CD4-positive, alpha-beta T cell treated with Interleukin-1 beta for 1 hour (primary cell): ENCODE data around the gene TCFL5.

Experiments
- DNase-seq, 2 donors: peaks; one replicate each; pipeline ENCODE4 v3.0.0-alpha.2; 2020 to 2022

TCFL5 gene

DNA sequence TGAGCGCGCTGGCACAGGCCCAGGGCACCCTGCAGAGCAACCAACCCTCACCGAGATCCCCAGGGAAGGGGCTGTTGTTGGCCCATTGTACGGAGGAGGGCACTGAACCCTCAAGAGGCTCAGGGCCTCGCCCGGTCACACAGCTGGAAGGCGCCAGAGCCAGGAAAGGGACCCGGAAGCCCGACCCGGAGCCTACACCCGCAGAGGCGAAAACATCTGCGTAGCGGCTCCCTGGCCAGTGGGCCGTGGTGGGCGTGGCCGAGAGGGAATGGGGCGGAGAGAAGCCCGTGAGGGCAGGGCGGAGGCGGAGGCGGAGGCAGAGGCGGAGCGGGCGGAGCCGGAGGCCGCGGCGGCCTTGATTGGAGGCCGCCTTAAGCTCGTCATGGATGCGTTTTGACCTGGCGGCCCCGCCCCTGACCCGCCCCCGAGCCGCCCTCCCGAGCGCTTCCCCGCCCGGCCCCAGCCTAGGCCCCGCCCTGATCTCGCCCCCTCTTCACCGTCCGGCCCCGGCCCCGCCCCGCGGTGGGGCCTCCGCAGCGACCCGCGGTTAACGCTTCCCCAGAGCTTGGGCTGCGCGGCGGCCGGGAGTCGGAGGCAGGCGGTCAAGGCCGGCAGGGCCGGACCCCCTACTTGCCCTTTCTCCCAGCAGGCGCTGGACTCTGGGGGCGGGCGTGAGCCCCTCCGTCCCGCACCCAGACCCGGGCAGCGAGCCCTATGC is 67.5 kb downstream of the TCFL5 start:
- peak; percentile 95 to 96 for DNase-seq

DNA sequence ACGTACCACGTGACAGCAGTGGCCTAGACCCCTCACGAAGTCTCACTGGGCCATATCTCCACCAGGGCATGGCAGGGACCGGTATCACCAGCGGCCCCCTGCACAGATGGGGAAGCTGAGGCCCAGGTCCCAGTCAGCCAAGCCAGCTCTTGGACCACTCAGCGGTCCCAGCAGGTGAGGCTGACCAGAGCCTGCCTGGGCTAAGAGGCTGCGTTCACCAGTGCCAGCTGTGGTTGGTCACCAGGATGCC is 67.9 kb downstream of the TCFL5 start:
- DNase-seq = no peak

DNA sequence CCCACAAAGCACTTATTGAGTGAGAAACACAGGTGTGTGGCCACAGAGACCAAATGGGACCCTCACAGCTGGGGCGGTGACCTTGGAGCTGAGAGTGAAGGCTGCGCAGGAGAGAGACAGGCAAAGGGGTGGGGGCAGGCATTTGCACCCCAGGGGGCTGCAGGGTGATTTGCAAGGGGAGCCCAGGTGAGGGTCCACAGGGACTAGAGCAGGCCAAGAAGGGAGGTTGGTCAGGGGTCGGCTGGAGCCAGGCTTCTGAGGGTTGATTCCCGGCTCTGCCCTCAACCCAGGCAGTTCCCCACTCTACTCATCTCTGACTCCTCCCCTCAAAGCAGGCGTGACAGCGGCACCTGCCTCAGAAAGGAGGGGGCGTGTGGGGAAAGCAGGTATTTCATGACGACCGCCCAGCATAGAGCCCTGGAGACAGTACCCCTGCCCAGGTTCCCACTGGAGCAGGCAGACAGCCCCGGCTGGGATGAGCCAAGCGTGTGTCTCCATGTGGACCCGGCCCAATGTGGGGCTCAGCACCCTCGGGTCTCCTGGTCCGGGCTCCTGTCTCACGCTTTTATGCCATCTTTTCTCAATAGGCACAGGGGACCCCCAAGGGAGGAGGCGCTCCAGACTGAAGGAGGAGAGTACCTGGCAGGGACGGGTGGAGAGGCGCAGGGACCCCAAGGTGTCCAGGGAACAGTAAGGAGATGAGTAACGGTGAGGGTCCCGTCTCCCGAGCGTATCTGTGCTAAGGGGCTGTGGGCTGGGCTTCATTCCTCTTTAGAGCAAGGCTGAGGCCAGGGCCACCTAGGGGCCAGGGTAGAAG is 68.5 kb downstream of the TCFL5 start:
- DNase-seq = no peak

DNA sequence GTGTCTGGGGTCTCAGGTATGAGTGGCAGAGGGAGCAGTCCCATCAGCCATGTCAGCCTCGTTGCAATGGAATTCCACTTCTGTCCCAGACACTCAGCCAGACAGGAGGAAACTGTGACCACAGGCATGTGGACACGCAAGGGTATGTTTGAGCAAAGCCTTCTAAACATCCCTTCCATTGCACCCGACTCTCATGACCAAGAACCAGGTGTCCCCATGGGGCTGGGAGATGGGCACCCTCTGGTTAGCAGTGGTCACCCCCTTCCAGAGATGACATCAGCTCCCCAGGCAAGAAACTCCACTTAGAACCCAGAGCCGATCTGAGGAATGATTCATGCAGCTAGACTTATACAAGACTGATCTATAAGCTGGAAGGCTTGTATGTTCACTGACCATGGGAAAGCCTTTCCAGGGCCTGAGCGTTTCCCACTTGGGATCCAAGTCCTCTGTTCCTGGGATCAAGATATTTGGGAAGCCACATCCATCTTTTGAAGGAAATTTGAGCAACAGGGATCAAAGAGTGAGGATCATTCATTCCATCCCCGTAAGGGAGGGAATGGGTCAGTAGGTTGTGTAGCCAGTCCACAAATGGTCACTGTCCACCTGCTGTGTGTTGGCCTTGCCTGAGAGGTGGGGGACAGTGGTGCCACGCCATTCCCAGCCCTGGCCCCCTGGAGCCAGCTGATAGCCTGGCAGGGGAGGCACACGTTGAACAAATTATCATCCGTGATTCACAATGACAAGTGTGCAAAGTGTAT is 69.3 kb downstream of the TCFL5 start:
- no peak for DNase-seq

DNA sequence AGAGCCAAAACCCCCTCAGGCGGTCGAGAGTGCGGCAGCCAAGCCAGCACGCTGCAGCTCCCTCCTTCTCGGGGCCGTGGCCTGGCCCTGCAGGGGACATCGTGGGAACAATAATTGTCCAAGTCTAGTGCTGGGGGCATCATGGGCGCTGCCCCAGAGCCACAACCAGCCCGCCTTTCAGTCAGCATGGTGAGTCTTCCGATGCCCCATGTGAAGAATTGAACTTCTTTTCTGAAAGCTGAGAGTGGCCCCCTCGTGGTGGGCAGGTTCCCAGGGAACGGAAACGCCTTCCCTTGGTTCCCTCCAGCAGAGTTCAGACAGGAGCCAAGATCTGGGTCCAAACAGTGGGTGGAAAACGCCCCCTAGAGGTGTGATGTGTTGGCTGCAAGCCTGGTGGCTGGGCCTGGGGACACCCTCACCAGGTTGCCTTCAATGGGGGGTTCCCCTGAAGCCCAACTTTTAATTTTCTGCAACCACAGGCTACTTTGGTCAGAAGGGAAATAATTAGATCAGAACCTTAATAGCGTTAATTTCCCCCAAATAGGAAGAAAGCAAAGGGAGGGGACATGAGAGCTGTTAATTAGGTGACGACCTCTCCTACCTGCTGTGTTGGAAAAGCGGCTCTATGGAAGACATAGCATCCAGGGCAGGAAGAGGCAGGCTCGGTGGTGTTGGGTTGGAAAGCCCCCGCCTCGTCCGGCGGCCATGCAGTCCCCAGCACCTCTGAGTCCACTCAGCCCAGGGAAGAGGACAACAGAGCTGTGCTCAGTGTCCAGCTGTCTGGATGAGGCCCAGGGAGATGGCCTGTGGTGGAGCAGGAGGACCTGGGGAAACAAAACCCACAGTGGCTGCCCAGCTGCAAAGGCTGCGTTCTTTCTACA is 70.1 kb downstream of the TCFL5 start:
- DNase-seq = peak; percentile 72 to 80
